Measurements from ENCODE around the gene AP5S1.

DNA sequence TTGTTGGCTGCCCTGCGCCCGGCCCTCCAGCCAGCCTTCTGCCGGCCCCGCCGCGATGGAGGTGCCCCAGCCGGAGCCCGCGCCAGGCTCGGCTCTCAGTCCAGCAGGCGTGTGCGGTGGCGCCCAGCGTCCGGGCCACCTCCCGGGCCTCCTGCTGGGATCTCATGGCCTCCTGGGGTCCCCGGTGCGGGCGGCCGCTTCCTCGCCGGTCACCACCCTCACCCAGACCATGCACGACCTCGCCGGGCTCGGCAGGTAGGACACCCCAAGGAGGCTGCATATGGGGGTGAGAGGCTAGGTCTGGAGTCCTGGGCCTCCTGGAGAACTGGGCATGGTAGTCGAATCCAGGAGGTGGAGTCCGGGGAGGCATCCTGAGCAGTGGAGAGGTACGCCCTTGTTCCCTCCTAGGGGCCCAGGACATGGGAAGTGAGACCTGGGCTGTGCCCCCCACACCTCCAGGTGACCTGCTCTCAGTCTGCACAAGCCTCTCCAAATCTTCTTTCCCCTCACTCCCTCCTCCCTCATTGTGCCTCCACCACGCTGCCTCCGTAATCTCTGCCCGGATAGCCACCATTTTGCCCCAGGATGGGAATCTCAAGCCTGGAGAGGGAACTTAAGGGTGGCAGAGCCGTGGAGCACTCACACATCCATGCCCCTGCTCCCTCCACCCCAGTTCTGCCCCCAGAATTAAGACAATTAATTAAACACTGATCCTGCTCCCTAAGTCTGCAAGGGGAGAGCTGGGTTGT is 23.7 kb upstream of the AP5S1 start:
- TF ChIP-seq, protein P1, sequence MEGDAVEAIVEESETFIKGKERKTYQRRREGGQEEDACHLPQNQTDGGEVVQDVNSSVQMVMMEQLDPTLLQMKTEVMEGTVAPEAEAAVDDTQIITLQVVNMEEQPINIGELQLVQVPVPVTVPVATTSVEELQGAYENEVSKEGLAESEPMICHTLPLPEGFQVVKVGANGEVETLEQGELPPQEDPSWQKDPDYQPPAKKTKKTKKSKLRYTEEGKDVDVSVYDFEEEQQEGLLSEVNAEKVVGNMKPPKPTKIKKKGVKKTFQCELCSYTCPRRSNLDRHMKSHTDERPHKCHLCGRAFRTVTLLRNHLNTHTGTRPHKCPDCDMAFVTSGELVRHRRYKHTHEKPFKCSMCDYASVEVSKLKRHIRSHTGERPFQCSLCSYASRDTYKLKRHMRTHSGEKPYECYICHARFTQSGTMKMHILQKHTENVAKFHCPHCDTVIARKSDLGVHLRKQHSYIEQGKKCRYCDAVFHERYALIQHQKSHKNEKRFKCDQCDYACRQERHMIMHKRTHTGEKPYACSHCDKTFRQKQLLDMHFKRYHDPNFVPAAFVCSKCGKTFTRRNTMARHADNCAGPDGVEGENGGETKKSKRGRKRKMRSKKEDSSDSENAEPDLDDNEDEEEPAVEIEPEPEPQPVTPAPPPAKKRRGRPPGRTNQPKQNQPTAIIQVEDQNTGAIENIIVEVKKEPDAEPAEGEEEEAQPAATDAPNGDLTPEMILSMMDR (conservative IDR thresholded peaks at IDR 0.05; ENCODE audit: low read length): no peak
- no peak for TF ChIP-seq EZH2phosphoT487 (IDR thresholded peaks at IDR 0.05; ENCODE audit: borderline replicate concordance)
